Activated naive CD4-positive, alpha-beta T cell treated with anti-CD3 and anti-CD28 coated beads for 36 hours (primary cell): ENCODE results near the gene TCOF1. TPM values are rescaled to one million over a fixed set of nuclear protein-coding genes. Genes with fewer than 3 reads are reported as not detected.
A peak's percentile ranks its signal among the peaks of the same experiment; 100 is the strongest.

Source experiments
- CTCF ChIA-PET: fragments of 350-600 bp; sonication (Branson Sonifier 250); formaldehyde crosslinking; loops from one replicate; lab custom pipeline; 2021; ENCODE audit warnings: antibody characterized with exemption; lab: Charles Lee
- DNase-seq: peaks from one replicate; pipeline ENCODE4 v3.0.0-alpha.2; 2020
- H3K27ac Mint-ChIP-seq: one replicate; pipeline ENCODE4 v1.8.0; 2021; ENCODE audit warnings: mild to moderate bottlenecking, mixed read lengths
- H3K27me3 Mint-ChIP-seq: one replicate; pipeline ENCODE4 v1.8.0; 2021; ENCODE audit warnings: low read depth, mixed read lengths
- H3K36me3 Mint-ChIP-seq: one replicate; pipeline ENCODE4 v1.8.0; 2021; ENCODE audit warnings: low read depth, mixed read lengths
- H3K4me1 Mint-ChIP-seq: one replicate; pipeline ENCODE4 v1.8.0; 2021; ENCODE audit warnings: low read depth, mixed read lengths
- H3K4me3 Mint-ChIP-seq: one replicate; pipeline ENCODE4 v1.8.0; 2021; ENCODE audit warnings: mild to moderate bottlenecking, moderate library complexity, mixed read lengths
- H3K9me3 Mint-ChIP-seq: one replicate; pipeline ENCODE4 v1.8.0; 2021; ENCODE audit warnings: mixed read lengths
- intact Hi-C: fragments of 100-400 bp; cut with micrococcal nuclease; formaldehyde crosslinking; loops from one replicate; pipeline ENCODE4 v1.15.1; 2023
- total RNA-seq, 2 experiments: library from RNA; stranded (reverse); gene quantifications; one replicate each; pipeline ENCODE4 v1.2.3, GENCODE V29; 2021

TCOF1 gene
- total RNA-seq, 2 experiments from 2014 or later = 114 to 115 TPM

- H3K4me1 Mint-ChIP-seq = peaks cover 4% of the 10 kb centered on the region
- intact Hi-C loops = no loop called here
- CTCF ChIA-PET = interaction anchor here (0.7 to 1.4 kb wide), 2 partner anchors 188 to 215 kb away, joined by 3 read pairs; no protein-coding TSS in a partner anchor
- H3K36me3 Mint-ChIP-seq = no peaks in the 10 kb centered on the region
- no peak for DNase-seq
- no peaks in the 10 kb centered on the region for H3K9me3 Mint-ChIP-seq
- no peak overlapping the region for H3K27ac Mint-ChIP-seq
- H3K4me3 Mint-ChIP-seq = no peak overlapping the region
- H3K27me3 Mint-ChIP-seq = no peaks in the 10 kb centered on the region
Measured at GRCh38 chr5:150345716-150346115, 11.8 kb upstream of the TCOF1 start.

- Mint-ChIP-seq H3K27me3 (no peaks in the 10 kb centered on the region), H3K9me3 (no peaks in the 10 kb centered on the region), H3K36me3 (no peaks in the 10 kb centered on the region), H3K27ac (no peak overlapping the region), H3K4me1 (peaks cover 8% of the 10 kb centered on the region), H3K4me3 (no peak overlapping the region)
- intact Hi-C loops = no loop called here
- CTCF ChIA-PET = no interaction called here
- DNase-seq = no peak
Measured at GRCh38 chr5:150346592-150346991, 10.9 kb upstream of the TCOF1 start.

- Mint-ChIP-seq H3K4me3 (no peak overlapping the region), H3K36me3 (no peaks in the 10 kb centered on the region), H3K4me1 (peaks cover 8% of the 10 kb centered on the region), H3K27ac (no peak overlapping the region), H3K27me3 (no peaks in the 10 kb centered on the region), H3K9me3 (no peaks in the 10 kb centered on the region)
- DNase-seq = no peak
- CTCF ChIA-PET = interaction anchor here (0.6 kb wide), 1 partner anchor 710 kb away, joined by 3 read pairs; no protein-coding TSS in a partner anchor
- intact Hi-C loops = no loop called here
Measured at GRCh38 chr5:150347003-150347402, 10.5 kb upstream of the TCOF1 start.

GRCh38 chr5:150347451-150347850 is 10.0 kb upstream of the TCOF1 start:
- Mint-ChIP-seq H3K9me3 (no peaks in the 10 kb centered on the region), H3K27me3 (no peaks in the 10 kb centered on the region), H3K4me3 (no peak overlapping the region), H3K4me1 (peaks cover 8% of the 10 kb centered on the region), H3K27ac (no peak overlapping the region), H3K36me3 (no peaks in the 10 kb centered on the region)
- CTCF ChIA-PET = interaction anchor here (0.6 to 1.1 kb wide), 2 partner anchors 111 to 711 kb away, joined by 3 to 4 read pairs; no protein-coding TSS in a partner anchor
- DNase-seq = no peak
- intact Hi-C loops = no loop called here

- peaks cover 8% of the 10 kb centered on the region for H3K4me1 Mint-ChIP-seq
Measured at GRCh38 chr5:150349681-150350275, 7.7 kb upstream of the TCOF1 start.

GRCh38 chr5:150350524-150351344 is 6.8 kb upstream of the TCOF1 start:
- H3K27ac Mint-ChIP-seq = peak overlapping the region; percentile 28
- H3K27me3 Mint-ChIP-seq = no peaks in the 10 kb centered on the region
- intact Hi-C loops = loop anchor here (1.0 to 2.0 kb wide), 5 partner anchors 78 to 220 kb away; no protein-coding TSS in a partner anchor
- no peaks in the 10 kb centered on the region for H3K9me3 Mint-ChIP-seq
- CTCF ChIA-PET = interaction anchor here (0.6 to 1.8 kb wide), 11 partner anchors 8 to 311 kb away, joined by 3 to 12 read pairs (median 3); no protein-coding TSS in a partner anchor
- H3K4me1 Mint-ChIP-seq = peaks cover 8% of the 10 kb centered on the region
- no peak overlapping the region for H3K4me3 Mint-ChIP-seq
- H3K36me3 Mint-ChIP-seq = no peaks in the 10 kb centered on the region
- peak; percentile 81 for DNase-seq

More at GRCh38 chr5:150349681-150350275, 7.7 kb upstream of the TCOF1 start:
- no peak for DNase-seq
- intact Hi-C loops = loop anchor here (1.0 to 2.0 kb wide), 5 partner anchors 77 to 219 kb away; no protein-coding TSS in a partner anchor
- Mint-ChIP-seq H3K9me3 (no peaks in the 10 kb centered on the region), H3K27me3 (no peaks in the 10 kb centered on the region), H3K4me3 (no peak overlapping the region), H3K27ac (no peak overlapping the region), H3K36me3 (no peaks in the 10 kb centered on the region)
- CTCF ChIA-PET = interaction anchor here (0.7 to 1.8 kb wide), 6 partner anchors 15 to 310 kb away, joined by 3 to 9 read pairs (median 4); no protein-coding TSS in a partner anchor

- CTCF ChIA-PET = interaction anchor here (0.7 to 1.5 kb wide), 2 partner anchors 10 to 16 kb away, joined by 3 to 12 read pairs; no protein-coding TSS in a partner anchor
- H3K4me3 Mint-ChIP-seq = no peak overlapping the region
- no peaks in the 10 kb centered on the region for H3K36me3 Mint-ChIP-seq
- no peak overlapping the region for H3K27ac Mint-ChIP-seq
- intact Hi-C loops = no loop called here
- H3K4me1 Mint-ChIP-seq = peaks cover 12% of the 10 kb centered on the region
- H3K9me3 Mint-ChIP-seq = no peaks in the 10 kb centered on the region
- H3K27me3 Mint-ChIP-seq = no peaks in the 10 kb centered on the region
- no peak for DNase-seq
Measured at GRCh38 chr5:150352244-150353031, 5.1 kb upstream of the TCOF1 start.

- Mint-ChIP-seq H3K4me1 (peaks cover 12% of the 10 kb centered on the region), H3K4me3 (no peak overlapping the region), H3K36me3 (no peaks in the 10 kb centered on the region), H3K27me3 (no peaks in the 10 kb centered on the region), H3K9me3 (no peaks in the 10 kb centered on the region), H3K27ac (no peak overlapping the region)
- DNase-seq = no peak
- intact Hi-C loops = no loop called here
- CTCF ChIA-PET = interaction anchor here (0.7 kb wide), 1 partner anchor 15 kb away, joined by 3 read pairs; no protein-coding TSS in a partner anchor
Measured at GRCh38 chr5:150353032-150353675, 4.3 kb upstream of the TCOF1 start.

GRCh38 chr5:150355791-150356190 is 1.7 kb upstream of the TCOF1 start:
- no peaks in the 10 kb centered on the region for H3K27me3 Mint-ChIP-seq
- no peak for DNase-seq
- peaks cover 18% of the 10 kb centered on the region for H3K36me3 Mint-ChIP-seq
- intact Hi-C loops = loop anchor here (2.0 to 5.0 kb wide), 4 partner anchors 81 to 857 kb away; partner anchors contain the start of genes CSNK1A1 and SLC26A2
- CTCF ChIA-PET = interaction anchor here (0.7 kb wide), 1 partner anchor 90 kb away, joined by 3 read pairs; no protein-coding TSS in a partner anchor
- no peak overlapping the region for H3K4me3 Mint-ChIP-seq
- peaks cover 29% of the 10 kb centered on the region for H3K4me1 Mint-ChIP-seq
- no peak overlapping the region for H3K27ac Mint-ChIP-seq
- no peaks in the 10 kb centered on the region for H3K9me3 Mint-ChIP-seq

- H3K9me3 Mint-ChIP-seq = no peaks in the 10 kb centered on the region
- H3K27me3 Mint-ChIP-seq = no peaks in the 10 kb centered on the region
- peak overlapping the region; percentile 57 for H3K27ac Mint-ChIP-seq
- CTCF ChIA-PET = no interaction called here
- peaks cover 35% of the 10 kb centered on the region for H3K4me1 Mint-ChIP-seq
- no peak for DNase-seq
- intact Hi-C loops = loop anchor here (1.0 to 5.0 kb wide), 8 partner anchors 56 to 856 kb away; partner anchors contain the start of genes CD74, CSNK1A1, HMGXB3 and RBM22
- H3K36me3 Mint-ChIP-seq = peaks cover 26% of the 10 kb centered on the region
- peak overlapping the region; percentile 87 for H3K4me3 Mint-ChIP-seq
Measured at GRCh38 chr5:150356575-150357294, 762 bp upstream of the TCOF1 start.
